WERI-Rb-1 (cell line): Measurements from ENCODE around the gene PFKP.

Experiments used
- DNase-seq: peaks from one replicate; pipeline ENCODE4 v3.0.0-alpha.2; 2020
- H3K27ac ChIP-seq: fragments of 250-450 bp; sonication (Bioruptor Pico); 2 replicates; pipeline ENCODE4 v1.5.1; 2020; ENCODE audit warnings: mild to moderate bottlenecking, moderate library complexity
- H3K27me3 ChIP-seq: fragments of 250-450 bp; sonication (Bioruptor Pico); 2 replicates; pipeline ENCODE4 v1.5.1; 2021; ENCODE audit warnings: mild to moderate bottlenecking, low read depth, moderate library complexity; ENCODE audit not compliant: insufficient read depth, severe bottlenecking
- H3K36me3 ChIP-seq: fragments of 250-450 bp; sonication (Bioruptor Pico); 2 replicates; pipeline ENCODE4 v1.5.1; 2020; ENCODE audit warnings: mild to moderate bottlenecking, moderate library complexity
- H3K4me3 ChIP-seq: 2 replicates; pipeline ENCODE4 v1.5.1; 2011; ENCODE audit warnings: low read depth, mild to moderate bottlenecking, control low read depth, low read length
- H3K9me3 ChIP-seq: fragments of 250-450 bp; sonication (Bioruptor Pico); 2 replicates; pipeline ENCODE4 v1.5.1; 2021; ENCODE audit warnings: mild to moderate bottlenecking, moderate library complexity; ENCODE audit not compliant: severe bottlenecking
- TF ChIP-seq, protein P1 (sequence below): IDR thresholded peaks from 2 replicates; pipeline ENCODE4 v1.5.1; 2011; ENCODE audit warnings: low read depth, mild to moderate bottlenecking, control low read depth, inconsistent platforms, low read length

PFKP gene

DNA sequence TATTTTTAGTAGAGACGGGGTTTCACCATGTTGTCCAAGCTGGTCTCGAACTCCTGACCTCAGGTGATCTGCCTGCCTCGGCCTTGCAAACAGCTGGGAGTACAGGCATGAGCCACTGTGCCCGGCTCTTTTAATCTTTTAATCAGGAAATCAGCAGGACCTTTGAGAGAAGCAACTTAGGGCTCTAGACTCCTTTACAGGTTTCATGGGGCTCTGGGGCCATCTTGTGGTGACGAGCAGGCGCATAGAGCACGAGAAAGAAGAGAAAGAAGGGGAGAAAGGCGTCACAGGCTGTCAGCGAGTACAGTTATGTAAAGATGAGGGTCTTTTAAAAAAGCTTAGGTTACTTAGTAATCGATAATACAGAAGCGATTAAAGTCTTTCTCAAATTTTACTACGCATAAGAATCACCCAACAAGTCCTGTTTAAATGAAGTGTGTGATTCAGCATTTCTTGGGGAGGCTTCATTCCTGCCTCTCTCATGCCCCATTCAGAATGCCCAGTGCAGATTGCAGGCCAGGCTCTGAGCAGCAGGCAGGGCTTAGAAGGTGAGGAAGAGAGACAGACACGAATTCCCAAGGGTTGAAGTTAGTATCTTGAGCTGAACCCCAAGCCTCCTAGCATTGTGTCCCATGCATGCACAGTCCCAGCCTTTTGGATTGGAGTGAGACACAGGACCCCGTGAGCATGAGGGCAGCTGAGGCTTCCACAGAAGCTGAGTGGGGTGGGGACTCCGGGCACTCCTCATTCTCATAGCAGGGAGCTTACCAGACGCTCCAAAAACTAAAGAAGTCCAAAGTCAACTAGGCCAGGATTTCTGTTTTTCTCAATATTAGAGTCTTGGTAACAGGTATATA, 23.6 kb upstream of the PFKP start:
- Histone ChIP-seq H3K27ac (no peak overlapping the region), H3K27me3 (no peaks in the 10 kb centered on the region), H3K9me3 (no peaks in the 10 kb centered on the region), H3K4me3 (no peak overlapping the region), H3K36me3 (no peaks in the 10 kb centered on the region)
- TF ChIP-seq, protein P1, sequence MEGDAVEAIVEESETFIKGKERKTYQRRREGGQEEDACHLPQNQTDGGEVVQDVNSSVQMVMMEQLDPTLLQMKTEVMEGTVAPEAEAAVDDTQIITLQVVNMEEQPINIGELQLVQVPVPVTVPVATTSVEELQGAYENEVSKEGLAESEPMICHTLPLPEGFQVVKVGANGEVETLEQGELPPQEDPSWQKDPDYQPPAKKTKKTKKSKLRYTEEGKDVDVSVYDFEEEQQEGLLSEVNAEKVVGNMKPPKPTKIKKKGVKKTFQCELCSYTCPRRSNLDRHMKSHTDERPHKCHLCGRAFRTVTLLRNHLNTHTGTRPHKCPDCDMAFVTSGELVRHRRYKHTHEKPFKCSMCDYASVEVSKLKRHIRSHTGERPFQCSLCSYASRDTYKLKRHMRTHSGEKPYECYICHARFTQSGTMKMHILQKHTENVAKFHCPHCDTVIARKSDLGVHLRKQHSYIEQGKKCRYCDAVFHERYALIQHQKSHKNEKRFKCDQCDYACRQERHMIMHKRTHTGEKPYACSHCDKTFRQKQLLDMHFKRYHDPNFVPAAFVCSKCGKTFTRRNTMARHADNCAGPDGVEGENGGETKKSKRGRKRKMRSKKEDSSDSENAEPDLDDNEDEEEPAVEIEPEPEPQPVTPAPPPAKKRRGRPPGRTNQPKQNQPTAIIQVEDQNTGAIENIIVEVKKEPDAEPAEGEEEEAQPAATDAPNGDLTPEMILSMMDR = peak; percentile 60
- DNase-seq = peak; percentile 74

DNA sequence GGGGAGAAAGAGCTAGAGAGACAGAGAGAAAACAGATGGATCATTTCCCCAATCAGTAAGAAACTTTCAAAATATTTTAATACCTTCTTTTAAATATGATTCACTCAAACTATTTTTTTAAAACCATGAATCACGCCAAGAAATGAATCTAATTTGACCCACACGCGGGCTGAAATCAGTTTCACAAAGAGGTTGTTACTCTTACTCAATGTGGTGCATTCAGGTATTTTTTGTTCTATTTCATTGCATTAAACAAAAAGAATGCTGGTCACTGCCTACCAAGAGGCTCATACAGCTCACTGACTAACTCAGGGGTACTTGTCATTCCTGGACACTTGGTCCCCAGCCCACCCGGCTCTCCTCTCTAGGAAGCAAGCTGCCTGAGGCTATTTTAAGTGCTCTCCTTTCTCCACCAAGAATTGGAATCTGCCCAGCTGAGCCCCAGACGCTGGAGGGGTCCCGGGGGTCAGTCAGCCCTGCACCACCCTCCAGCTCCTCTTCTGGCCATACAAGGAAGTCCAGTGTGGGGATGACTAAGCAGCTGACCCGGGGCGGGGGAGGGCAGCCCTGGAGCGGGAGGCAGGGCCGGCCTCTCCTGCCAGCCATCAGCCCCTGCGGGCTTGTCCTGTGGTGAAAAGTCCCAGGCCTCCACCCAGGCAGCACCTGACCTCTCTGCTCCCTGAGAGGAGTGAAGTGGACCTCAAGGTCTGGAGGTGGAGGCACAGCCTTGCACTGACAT, 21.7 kb upstream of the PFKP start:
- no peaks in the 10 kb centered on the region for H3K9me3 ChIP-seq
- H3K27ac ChIP-seq = no peak overlapping the region
- no peaks in the 10 kb centered on the region for H3K27me3 ChIP-seq
- DNase-seq = no peak
- no peaks in the 10 kb centered on the region for H3K36me3 ChIP-seq
- TF ChIP-seq, protein P1 = no peak
- H3K4me3 ChIP-seq = no peak overlapping the region

DNA sequence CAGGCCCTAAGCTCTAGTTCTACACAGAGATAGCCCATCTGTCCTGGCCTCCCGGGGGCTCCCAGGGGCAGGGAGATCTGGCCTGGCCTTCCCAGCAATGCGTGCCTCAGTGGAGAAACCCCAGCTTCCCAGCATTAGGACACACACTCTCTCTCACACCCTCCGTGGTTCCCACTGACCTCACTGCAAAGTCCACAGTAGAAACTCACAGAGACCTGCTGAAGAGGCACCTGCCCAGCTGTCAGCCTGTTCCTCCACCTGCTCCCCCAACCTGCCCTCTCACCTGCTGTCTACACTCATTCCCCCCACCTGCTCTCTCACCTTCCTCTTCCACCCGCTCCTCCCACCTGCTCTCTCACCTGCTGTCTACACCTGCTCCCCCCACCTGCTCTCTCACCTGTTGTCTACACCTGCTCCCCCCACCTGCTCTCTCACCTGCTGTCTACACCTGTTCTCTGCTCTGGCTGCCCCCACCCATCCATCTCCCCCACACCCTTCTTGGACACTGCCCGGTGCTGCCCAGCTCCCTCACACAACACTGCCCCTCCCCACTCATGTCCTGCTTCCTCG, 21.1 kb upstream of the PFKP start:
- Histone ChIP-seq H3K36me3 (no peaks in the 10 kb centered on the region), H3K9me3 (no peaks in the 10 kb centered on the region), H3K4me3 (no peak overlapping the region), H3K27me3 (no peaks in the 10 kb centered on the region), H3K27ac (no peak overlapping the region)
- DNase-seq = no peak
- TF ChIP-seq, protein P1 = no peak

DNA sequence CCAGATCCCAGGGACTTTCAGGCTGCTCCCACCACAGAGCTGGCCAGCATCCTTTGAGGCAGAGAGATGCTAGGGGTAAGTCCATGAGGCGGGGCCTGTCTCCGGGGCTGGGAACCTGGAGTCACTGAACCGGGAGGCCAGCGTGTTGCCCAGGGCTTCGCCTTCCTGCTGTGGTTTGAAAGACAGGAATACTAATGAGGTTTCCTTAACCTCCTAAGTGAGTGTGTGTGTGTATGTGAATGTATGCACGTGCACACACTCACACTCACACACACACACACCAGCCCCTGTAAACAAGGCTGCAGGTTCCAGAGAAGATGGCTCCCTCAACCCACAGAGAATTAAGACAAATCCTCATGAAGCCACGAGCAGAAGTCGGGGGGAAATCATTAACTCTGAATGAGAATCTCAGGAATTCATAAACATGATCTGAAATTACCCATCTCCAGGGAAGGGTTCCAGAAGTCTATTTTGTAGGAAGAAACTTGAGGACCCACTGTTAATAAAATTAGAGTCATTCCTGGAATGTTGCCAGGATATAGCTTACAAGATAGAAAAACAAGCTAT, 20.3 kb upstream of the PFKP start:
- Histone ChIP-seq H3K27ac (no peak overlapping the region), H3K4me3 (no peak overlapping the region), H3K27me3 (no peaks in the 10 kb centered on the region), H3K9me3 (no peaks in the 10 kb centered on the region), H3K36me3 (no peaks in the 10 kb centered on the region)
- no peak for DNase-seq
- TF ChIP-seq, protein P1 = no peak

DNA sequence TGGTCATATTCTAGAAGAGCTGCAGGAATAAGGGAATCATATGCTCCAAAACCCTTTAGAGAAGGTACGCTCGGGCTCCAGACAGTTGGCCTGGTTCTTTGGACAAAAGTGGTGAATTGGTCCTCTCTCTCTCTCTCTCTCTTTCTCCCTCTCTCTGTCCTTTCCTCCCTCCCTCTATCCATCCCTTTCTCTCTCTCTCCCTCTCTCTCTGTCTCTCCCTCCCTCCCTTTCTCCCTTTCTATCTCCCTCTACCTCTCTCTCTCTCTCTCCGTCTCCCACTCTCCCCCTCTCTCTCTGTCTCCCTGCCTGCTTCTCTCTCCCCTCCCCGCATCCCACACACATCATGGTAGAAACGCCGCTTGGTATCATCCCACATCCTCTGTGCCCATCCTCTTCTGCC, 19.8 kb upstream of the PFKP start:
- DNase-seq = no peak
- TF ChIP-seq, protein P1 = no peak
- Histone ChIP-seq H3K9me3 (no peaks in the 10 kb centered on the region), H3K27ac (no peak overlapping the region), H3K4me3 (no peak overlapping the region), H3K27me3 (no peaks in the 10 kb centered on the region), H3K36me3 (no peaks in the 10 kb centered on the region)
